HepG2 (cell line): ENCODE measurements around the gene GRK3. TPM values are rescaled to one million over a fixed set of nuclear protein-coding genes. Genes with fewer than 3 reads are reported as not detected.

ENCODE experiments used
- ATAC-seq: fragments of 200-7000 bp; cut with Tn5 transposase; 3 replicates; pipeline ENCODE4 v1.9.1; 2020; ENCODE audit warnings: mild to moderate bottlenecking, moderate library complexity
- BruUV-seq: library from RNA; stranded (reverse); fragments of 400-500 nt; replicated peaks from 2 replicates; lab custom pipeline; 2021; lab: Mats Ljungman, UMichigan
- CTCF ChIA-PET: fragments of 300-600 bp; formaldehyde crosslinking; extraction: SDS; loops from one replicate; lab custom pipeline; 2021; ENCODE audit warnings: low total read pairs, inconsistent platforms, low intra/inter-chr PET ratio; lab: Yijun Ruan, JAX
- POLR2A ChIA-PET: fragments of 350-600 bp; sonication (Branson Sonifier 250); formaldehyde crosslinking; loops from one replicate; lab custom pipeline; 2020; ENCODE audit warnings: antibody characterized with exemption, inconsistent platforms; lab: Yijun Ruan, JAX
- DNase-seq: peaks from one replicate; pipeline ENCODE4 v3.0.0-alpha.2; 2015; ENCODE audit warnings: low spot score
- FAIRE-seq: peaks from 3 replicates; lab custom pipeline; 2011; peaks lifted over from hg19 to GRCh38; lab: Jason Lieb, UNC
- H2AFZ ChIP-seq: one replicate; pipeline ENCODE4 v1.6.1; 2011; ENCODE audit warnings: low read length, inconsistent platforms
- H3K27ac ChIP-seq: fragments of 300-600 bp; 3 replicates; pipeline ENCODE4 v1.8.0; 2011; ENCODE audit warnings: mixed run types, mild to moderate bottlenecking, mixed read lengths, low read length, inconsistent platforms; ENCODE audit not compliant: insufficient read depth; ENCODE audit errors: extremely low read length
- H3K27me3 ChIP-seq, 2 experiments: fragments of 200-600 bp in 1 of 2; 2 replicates in 1 of 2; 3 replicates in 1 of 2; pipeline versions ENCODE4 v1.6.0 to v1.8.0; 2011; ENCODE audit warnings: low read length in 2 of 2, mild to moderate bottlenecking in 2 of 2, moderate library complexity in 2 of 2, inconsistent platforms in 1 of 2; ENCODE audit not compliant: insufficient read depth in 2 of 2, control insufficient read depth in 1 of 2
- H3K36me3 ChIP-seq, 2 experiments: fragments of 200-600 bp in 1 of 2; replicated peaks in 1 of 2; 2 replicates in 1 of 2; 3 replicates in 1 of 2; pipeline versions ENCODE4 v1.5.1 to v1.8.0; 2011; ENCODE audit warnings: low read length in 2 of 2, inconsistent platforms in 1 of 2; ENCODE audit not compliant: insufficient read depth in 2 of 2, control insufficient read depth in 1 of 2
- H3K4me1 ChIP-seq: 2 replicates; pipeline ENCODE4 v1.5.1; 2012; ENCODE audit warnings: low read length, inconsistent platforms; ENCODE audit not compliant: insufficient read depth
- H3K4me2 ChIP-seq: 2 replicates; pipeline ENCODE4 v1.6.0; 2011; ENCODE audit warnings: low read depth, low read length, inconsistent platforms
- H3K4me3 ChIP-seq, 3 experiments: fragments of 200-600 bp in 1 of 3; sonication (generic), shearing (Covaris generic) in 1 of 3; replicated peaks in 1 of 3; 2 replicates each; pipeline ENCODE4 v1.5.1; 2011 to 2016; ENCODE audit warnings: low read length in 3 of 3, inconsistent platforms in 2 of 3, low read depth in 2 of 3, mild to moderate bottlenecking in 2 of 3, control low read depth in 1 of 3, mixed read lengths in 1 of 3; ENCODE audit not compliant: insufficient read depth in 1 of 3
- H3K79me2 ChIP-seq: one replicate; pipeline ENCODE4 v1.6.1; 2011; ENCODE audit warnings: low read length, inconsistent platforms; ENCODE audit not compliant: insufficient read depth
- H3K9ac ChIP-seq: 2 replicates; pipeline ENCODE4 v1.6.0; 2011; ENCODE audit warnings: mild to moderate bottlenecking, low read depth, low read length, inconsistent platforms; ENCODE audit not compliant: insufficient read depth
- H3K9me3 ChIP-seq: 2 replicates; pipeline ENCODE4 v1.5.1; 2012; ENCODE audit warnings: mild to moderate bottlenecking, low read length
- H4K20me1 ChIP-seq: 2 replicates; pipeline ENCODE4 v1.6.0; 2011; ENCODE audit warnings: inconsistent platforms, mild to moderate bottlenecking, low read length, moderate library complexity; ENCODE audit not compliant: insufficient read depth
- ATF7 ChIP-seq, 2 experiments: fragments of 450-650 bp in 1 of 2; sonication (generic) in 1 of 2; formaldehyde crosslinking in 1 of 2; IDR thresholded peaks; 2 replicates each; pipeline versions ENCODE4 v1.4.0 to v1.6.1; 2016 to 2020; ENCODE audit warnings: antibody characterized with exemption in 1 of 2, mild to moderate bottlenecking in 1 of 2, missing genetic modification reagents in 1 of 2
- CEBPB ChIP-seq: IDR thresholded peaks from 2 replicates; pipeline ENCODE4 v1.6.1; 2011; ENCODE audit warnings: low read depth, low read length, improper control_type of control experiment, borderline replicate concordance
- HNRNPLL ChIP-seq: fragments of 200-400 bp; formaldehyde crosslinking; IDR thresholded peaks from 2 replicates; pipeline ENCODE4 v1.6.1; 2017; ENCODE audit warnings: mild to moderate bottlenecking, low read depth, low read length; ENCODE audit not compliant: poor library complexity, severe bottlenecking
- ISX ChIP-seq: sonication (generic); formaldehyde crosslinking; conservative IDR thresholded peaks from 2 replicates; pipeline ENCODE4 v1.5.0; 2020; ENCODE audit warnings: missing genetic modification reagents
- MTERF4 ChIP-seq: sonication (generic); formaldehyde crosslinking; IDR thresholded peaks from 2 replicates; pipeline ENCODE4 v1.8.0; 2023; ENCODE audit warnings: mild to moderate bottlenecking, missing genetic modification reagents
- MXD3 ChIP-seq: IDR thresholded peaks from 2 replicates; pipeline ENCODE4 v1.6.1; 2016; ENCODE audit warnings: mild to moderate bottlenecking, missing biosample characterization, missing genetic modification reagents
- NR2F2 ChIP-seq: IDR thresholded peaks from 2 replicates; pipeline ENCODE4 v1.6.1; 2012; ENCODE audit warnings: low read depth, inconsistent platforms, borderline replicate concordance
- PHB2 ChIP-seq: fragments of 450-650 bp; IDR thresholded peaks from 2 replicates; pipeline ENCODE4 v1.6.1; 2018; ENCODE audit not compliant: partially characterized antibody
- SMAD1 ChIP-seq: sonication (generic); formaldehyde crosslinking; IDR thresholded peaks from 2 replicates; pipeline ENCODE4 v1.4.0; 2020; ENCODE audit warnings: missing genetic modification reagents, low read depth, mild to moderate bottlenecking, borderline replicate concordance
- ZNF230 ChIP-seq: sonication (generic); formaldehyde crosslinking; IDR thresholded peaks from 2 replicates; pipeline ENCODE4 v1.4.0; 2020; ENCODE audit warnings: mild to moderate bottlenecking, missing genetic modification reagents
- WGBS: methylation state at CpG from one replicate; pipeline ENCODE4 v1.1.6; 2017; ENCODE audit warnings: low lambda C conversion rate; 5-methylcytosine and 5-hydroxymethylcytosine counted together
- in situ Hi-C: cut with HindIII; loops from 2 replicates; pipeline ENCODE4 v1.10.0; 2017; ENCODE audit warnings: low pct_unique_long_range_greater_than_20kb; ENCODE audit not compliant: extremely low pct_ligation_motif_present
- intact Hi-C: fragments of 100-400 bp; cut with micrococcal nuclease; formaldehyde crosslinking; loops from one replicate; pipeline ENCODE4 v1.10.0; 2022; ENCODE audit not compliant: unreplicated experiment
- polyA plus RNA-seq, 8 experiments: library from polyadenylated mRNA; depleted of rRNA in 3 of 8; stranded (reverse) in 7 of 8; unstranded in 1 of 8; fragments of >200 nt; fragmentation: Illumina TruSeq in 4 of 8; extraction: Trizol in 4 of 8; gene quantifications; 2 replicates each; pipeline versions ENCODE4 v1.2.1 to v1.2.3, GENCODE V29; 2011 to 2016; ENCODE audit warnings: low read depth in 4 of 8, missing spikeins in 1 of 8, mixed read lengths in 1 of 8; ENCODE audit not compliant: insufficient read depth in 1 of 8
- total RNA-seq, 5 experiments: library from RNA; depleted of rRNA; stranded (reverse); fragments of >200 nt; fragmentation: Illumina TruSeq; extraction: Trizol; gene quantifications; 2 replicates each; pipeline ENCODE4 v1.2.3, GENCODE V29; 2016; ENCODE audit warnings: low read depth in 1 of 5

GRK3 gene
- total and polyA plus RNA-seq, 2 of the 13 experiments (the other 11 are each of a cell fraction or from before 2014, with no cell fraction given), result 8.5 to 16.7 TPM

GRCh38 chr22:25672289-25673084, 108.0 kb downstream of the GRK3 start:
- Histone ChIP-seq H3K4me2 (no peak overlapping the region), H3K27ac (no peak overlapping the region), H3K36me3 (peaks cover 0 to 4% of the 10 kb centered on the region in 2 experiments; a peak in 4 of 5 replicates), H3K9ac (no peak overlapping the region), H3K4me3 (no peak overlapping the region), H3K79me2 (no peaks in the 10 kb centered on the region), H2AFZ (no peak overlapping the region), H3K4me1 (peaks cover 30% of the 10 kb centered on the region), H3K9me3 (no peaks in the 10 kb centered on the region), H3K27me3 (no peaks in the 10 kb centered on the region), H4K20me1 (no peaks in the 10 kb centered on the region)
- TF ChIP-seq ISX (CRISPR knock-in tag) (no peak), HNRNPLL (no peak), SMAD1 (no peak), MTERF4 (no peak), MXD3 (CRISPR knock-in tag) (no peak), ATF7 (IDR thresholded peaks at IDR 0.05) (peak; percentile 81), ATF7 (CRISPR knock-in tag; IDR thresholded peaks at IDR 0.05) (no peak), PHB2 (no peak), CEBPB (peak; percentile 50; the same call in 1 of the 2 replicates), NR2F2 (no peak), ZNF230 (no peak)
- in situ Hi-C loops, result no loop called here
- ChIA-PET CTCF (no interaction called here), POLR2A (no interaction called here)
- DNase-seq (no peak), ATAC-seq (no peak), FAIRE-seq (no peak)
- BruUV-seq, result no TSS peak
- WGBS, result 95% methylated on average over 5 of the region's 5 CpGs
- intact Hi-C loops, result no loop called here
